Tibial artery (tissue), 4 donors: ENCODE data around the gene HCLS1.

Source experiments
- DNase-seq, 2 donors: peaks; one replicate each; pipeline ENCODE4 v3.0.0-alpha.2; 2019
- H3K27ac ChIP-seq, 2 donors: fragments of 200-600 bp; sonication (generic) in 1 of 2; 1 replicate in 1 of 2; 2 replicates in 1 of 2; pipeline ENCODE4 v1.5.1; 2018 to 2019; ENCODE audit warnings: mild to moderate bottlenecking in 1 of 2
- H3K27me3 ChIP-seq, 2 donors: fragments of 200-600 bp; sonication (generic) in 1 of 2; one replicate each; pipeline versions ENCODE4 v1.5.1 to v1.6.0; 2016 to 2019
- H3K36me3 ChIP-seq, 3 donors: fragments of 200-600 bp; sonication (generic) in 2 of 3; one replicate each; pipeline ENCODE4 v1.5.1; 2016 to 2019; ENCODE audit warnings: mild to moderate bottlenecking in 2 of 3
- H3K4me1 ChIP-seq, 4 donors: fragments of 200-600 bp; sonication (generic) in 2 of 4; 1 replicate in 3 of 4; 2 replicates in 1 of 4; pipeline ENCODE4 v1.5.1; 2016 to 2019
- H3K4me3 ChIP-seq, 2 donors: fragments of 200-600 bp; sonication (generic) in 1 of 2; 1 replicate in 1 of 2; 2 replicates in 1 of 2; pipeline ENCODE4 v1.5.1; 2018 to 2019; ENCODE audit warnings: mild to moderate bottlenecking in 2 of 2
- H3K9me3 ChIP-seq, 3 donors: fragments of 200-600 bp; sonication (generic) in 1 of 3; one replicate each; pipeline ENCODE4 v1.5.1; 2016 to 2019
- intact Hi-C: fragments of 100-400 bp; cut with DNase I; formaldehyde crosslinking; loops from one replicate; pipeline ENCODE4 v1.15.0; 2023; ENCODE audit warnings: low total_unique reads
- TF ChIP-seq, protein P1 (sequence below), 2 experiments: fragments of 200-600 bp in 1 of 2; fragments of 450-650 bp in 1 of 2; IDR thresholded peaks; one replicate each; pipeline ENCODE4 v1.5.1; 2017 to 2019; ENCODE audit warnings: antibody characterized with exemption in 2 of 2, mild to moderate bottlenecking in 1 of 2, moderate library complexity in 1 of 2

HCLS1 gene

DNA sequence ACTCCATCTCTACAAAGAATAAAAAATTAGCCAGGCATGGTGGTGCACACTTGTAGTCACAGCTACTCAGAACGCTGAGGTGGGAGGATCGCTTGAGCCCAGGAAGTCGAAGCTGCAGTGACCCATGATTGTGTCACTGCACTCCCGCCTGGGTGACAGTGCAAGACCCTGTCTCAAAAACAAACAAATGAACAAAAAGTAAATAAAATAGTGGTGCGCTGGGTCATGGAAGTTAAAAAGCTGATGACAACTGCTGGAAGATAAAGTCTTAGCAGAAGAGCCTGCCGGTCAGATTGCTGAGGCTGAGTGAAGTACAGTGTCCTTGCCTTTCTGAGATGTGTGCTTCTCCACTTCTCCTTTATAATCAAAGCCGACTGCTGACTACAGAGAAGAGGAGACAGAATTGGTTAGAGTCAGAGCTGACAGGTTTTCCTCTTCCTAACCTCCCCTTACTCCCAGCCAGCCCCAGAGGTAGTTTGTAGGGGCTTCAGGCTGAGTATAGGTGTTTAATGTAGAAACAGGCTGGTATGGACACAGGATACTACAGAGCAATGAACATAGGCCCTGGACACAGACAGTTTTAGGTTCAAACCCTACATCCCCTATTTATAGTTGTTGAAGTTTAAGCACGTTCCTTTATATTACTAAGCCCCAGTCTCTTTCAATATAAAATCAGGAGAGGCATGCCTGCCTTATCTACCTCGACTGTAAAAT lies 17.9 kb downstream of the HCLS1 start:
- H3K4me1 ChIP-seq = peaks cover 0 to under 1% (median under 1%) of the 10 kb centered on the region in 4 donors
- intact Hi-C loops = no loop called here
- no peak overlapping the region for H3K27ac ChIP-seq
- H3K9me3 ChIP-seq = no peaks in the 10 kb centered on the region
- peaks cover 0 to 13% (median 0%) of the 10 kb centered on the region in 3 donors for H3K36me3 ChIP-seq
- no peak for DNase-seq
- no peak overlapping the region for H3K4me3 ChIP-seq
- TF ChIP-seq, protein P1, sequence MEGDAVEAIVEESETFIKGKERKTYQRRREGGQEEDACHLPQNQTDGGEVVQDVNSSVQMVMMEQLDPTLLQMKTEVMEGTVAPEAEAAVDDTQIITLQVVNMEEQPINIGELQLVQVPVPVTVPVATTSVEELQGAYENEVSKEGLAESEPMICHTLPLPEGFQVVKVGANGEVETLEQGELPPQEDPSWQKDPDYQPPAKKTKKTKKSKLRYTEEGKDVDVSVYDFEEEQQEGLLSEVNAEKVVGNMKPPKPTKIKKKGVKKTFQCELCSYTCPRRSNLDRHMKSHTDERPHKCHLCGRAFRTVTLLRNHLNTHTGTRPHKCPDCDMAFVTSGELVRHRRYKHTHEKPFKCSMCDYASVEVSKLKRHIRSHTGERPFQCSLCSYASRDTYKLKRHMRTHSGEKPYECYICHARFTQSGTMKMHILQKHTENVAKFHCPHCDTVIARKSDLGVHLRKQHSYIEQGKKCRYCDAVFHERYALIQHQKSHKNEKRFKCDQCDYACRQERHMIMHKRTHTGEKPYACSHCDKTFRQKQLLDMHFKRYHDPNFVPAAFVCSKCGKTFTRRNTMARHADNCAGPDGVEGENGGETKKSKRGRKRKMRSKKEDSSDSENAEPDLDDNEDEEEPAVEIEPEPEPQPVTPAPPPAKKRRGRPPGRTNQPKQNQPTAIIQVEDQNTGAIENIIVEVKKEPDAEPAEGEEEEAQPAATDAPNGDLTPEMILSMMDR (IDR thresholded peaks at IDR 0.05) = no peak
- no peaks in the 10 kb centered on the region for H3K27me3 ChIP-seq

DNA sequence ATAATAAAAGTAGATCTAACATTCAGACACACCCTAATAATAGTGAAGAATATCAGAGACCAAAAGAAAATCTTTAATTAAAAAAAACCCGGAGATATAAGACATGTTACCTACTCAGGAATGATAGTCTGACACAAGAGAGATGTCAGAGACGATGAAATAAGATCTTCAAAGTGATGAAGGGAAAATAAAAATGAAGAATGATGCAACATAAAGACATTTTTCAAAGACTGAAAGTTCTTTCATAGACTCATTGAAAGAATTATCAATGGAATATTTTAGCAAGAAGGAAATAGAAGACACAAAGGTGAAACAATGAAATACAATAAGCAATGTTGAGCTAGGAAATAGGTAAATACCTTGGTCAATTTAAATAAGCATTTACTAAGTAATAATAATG lies 19.6 kb downstream of the HCLS1 start:
- intact Hi-C loops = no loop called here
- Histone ChIP-seq H3K4me1 (no peaks in the 10 kb centered on the region), H3K36me3 (peaks cover 0 to 13% (median 0%) of the 10 kb centered on the region in 3 donors), H3K4me3 (no peak overlapping the region), H3K27me3 (no peaks in the 10 kb centered on the region), H3K27ac (no peak overlapping the region), H3K9me3 (no peaks in the 10 kb centered on the region)
- DNase-seq = no peak
- TF ChIP-seq, protein P1 (IDR thresholded peaks at IDR 0.05) = no peak

DNA sequence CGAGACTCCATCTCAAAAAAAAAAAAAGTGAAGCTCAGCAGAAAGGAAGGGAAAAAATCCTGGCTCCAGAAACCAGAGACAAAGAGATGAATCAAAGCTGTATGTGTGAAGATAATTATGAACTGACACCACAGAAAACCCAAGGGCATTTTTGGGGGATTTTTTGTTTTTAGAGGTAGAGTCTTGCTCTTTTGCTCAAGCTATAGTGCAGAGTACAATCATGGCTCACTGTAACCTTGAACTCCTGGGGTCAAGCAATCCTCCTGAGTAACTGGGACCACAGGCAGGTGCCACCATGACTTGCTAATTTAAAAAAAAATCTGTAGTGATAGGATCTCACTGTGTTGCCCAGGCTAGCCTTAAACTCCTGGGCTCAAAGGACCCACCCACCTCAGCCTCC lies 22.8 kb downstream of the HCLS1 start:
- no peaks in the 10 kb centered on the region for H3K27me3 ChIP-seq
- H3K4me3 ChIP-seq = no peak overlapping the region
- no peak for DNase-seq
- intact Hi-C loops = no loop called here
- H3K4me1 ChIP-seq = no peaks in the 10 kb centered on the region
- peaks cover 0 to 7% (median 0%) of the 10 kb centered on the region in 3 donors for H3K36me3 ChIP-seq
- H3K9me3 ChIP-seq = no peaks in the 10 kb centered on the region
- TF ChIP-seq, protein P1 (IDR thresholded peaks at IDR 0.05) = no peak
- H3K27ac ChIP-seq = no peak overlapping the region

DNA sequence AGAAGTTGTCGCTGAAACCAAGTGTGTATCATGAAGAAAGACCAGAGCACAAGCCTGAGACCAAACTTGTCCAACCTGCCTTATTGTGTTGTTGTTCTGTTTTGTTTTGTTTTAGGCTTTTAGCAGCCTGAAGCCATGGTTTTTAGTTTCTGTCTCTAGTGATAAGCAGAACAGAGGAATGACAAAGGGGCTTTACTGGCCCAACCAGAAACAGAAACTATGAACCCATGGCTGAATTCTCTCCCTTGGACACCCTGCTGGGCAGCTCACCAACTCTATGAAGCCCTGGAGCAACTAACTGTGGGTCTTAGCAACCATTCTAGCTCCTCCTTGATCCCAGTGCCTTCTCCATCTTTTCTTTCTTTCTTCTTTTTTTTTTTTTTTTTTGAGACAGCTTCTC lies 30.3 kb downstream of the HCLS1 start:
- DNase-seq = no peak
- TF ChIP-seq, protein P1 (IDR thresholded peaks at IDR 0.05) = no peak
- Histone ChIP-seq H3K4me3 (no peak overlapping the region), H3K4me1 (no peaks in the 10 kb centered on the region), H3K36me3 (no peaks in the 10 kb centered on the region), H3K9me3 (no peaks in the 10 kb centered on the region), H3K27me3 (no peaks in the 10 kb centered on the region), H3K27ac (no peak overlapping the region)
- intact Hi-C loops = no loop called here

DNA sequence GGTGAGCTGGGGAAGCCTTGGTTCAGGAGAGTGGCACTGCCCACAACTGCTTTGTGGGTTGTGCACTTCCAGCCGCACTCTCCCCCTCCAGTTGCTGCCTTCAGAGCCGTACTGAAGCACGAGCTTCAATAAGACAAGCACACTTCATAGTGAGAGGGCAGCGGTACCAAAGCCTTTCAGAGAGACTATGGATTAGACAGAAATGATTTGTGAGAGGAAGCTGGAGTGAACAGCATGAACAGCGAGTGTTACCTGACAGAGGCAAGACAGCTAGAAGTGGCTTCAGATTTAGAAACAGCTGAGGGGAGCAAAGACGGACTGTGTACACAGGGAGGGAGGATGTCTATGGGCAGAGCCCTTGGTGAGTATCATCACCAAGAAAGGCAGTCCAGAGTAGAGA lies 31.1 kb downstream of the HCLS1 start:
- intact Hi-C loops = no loop called here
- no peak overlapping the region for H3K4me3 ChIP-seq
- H3K4me1 ChIP-seq = no peaks in the 10 kb centered on the region
- no peaks in the 10 kb centered on the region for H3K36me3 ChIP-seq
- TF ChIP-seq, protein P1 (IDR thresholded peaks at IDR 0.05) = no peak
- no peak for DNase-seq
- H3K27me3 ChIP-seq = no peaks in the 10 kb centered on the region
- H3K9me3 ChIP-seq = no peaks in the 10 kb centered on the region
- no peak overlapping the region for H3K27ac ChIP-seq
